Fibroblast of the aortic adventitia (primary cell): Measurements from ENCODE around the gene XIAP. TPM values are rescaled to one million over a fixed set of nuclear protein-coding genes. Genes with fewer than 3 reads are reported as not detected.
"Not testable (repeated sequence)": the region's sequence is repeated elsewhere in the genome, so short reads cannot be mapped to it uniquely, and the experiment has no call there.

ENCODE experiments used
- DNase-seq: peaks from one replicate; pipeline ENCODE4 v3.0.0-alpha.2; 2010; ENCODE audit warnings: low read depth
- H3K4me3 ChIP-seq: 2 replicates; pipeline ENCODE4 v1.5.1; 2011; ENCODE audit warnings: low read depth, mild to moderate bottlenecking, control low read depth, low read length, moderate library complexity
- total RNA-seq: library from RNA; depleted of rRNA; stranded (reverse); fragments of >200 nt; gene quantifications from 2 replicates; pipeline ENCODE4 v1.2.3, GENCODE V29; 2012; ENCODE audit warnings: low replicate concordance
- TF ChIP-seq, protein P1 (sequence below): IDR thresholded peaks from 2 replicates; pipeline ENCODE4 v1.5.1; 2011; ENCODE audit warnings: mild to moderate bottlenecking, low read length, control low read depth, inconsistent platforms; ENCODE audit not compliant: insufficient read depth

Gene XIAP
- total RNA-seq, 1 donor: 35.6 TPM

DNA sequence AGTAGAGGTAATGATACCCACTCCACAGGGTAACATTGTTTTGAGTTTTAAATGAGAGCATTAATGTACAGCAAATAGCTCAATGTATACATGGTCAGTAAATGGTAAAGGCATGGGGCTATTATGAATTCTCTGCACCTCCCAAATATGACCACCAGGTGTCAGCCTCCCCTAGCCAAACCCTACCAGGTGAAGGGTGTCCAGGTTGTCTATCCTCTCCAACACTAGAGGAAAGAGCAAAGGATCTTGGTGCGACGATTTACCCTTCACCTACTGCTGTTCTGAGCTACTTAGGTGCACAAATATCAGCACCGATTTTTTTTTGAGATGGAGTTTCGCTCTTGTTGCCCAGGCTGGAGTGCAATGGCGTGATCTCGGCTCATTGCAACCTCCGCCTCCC, 26.5 kb upstream of the XIAP start:
- DNase-seq: peak; percentile 56
- TF ChIP-seq, protein P1, sequence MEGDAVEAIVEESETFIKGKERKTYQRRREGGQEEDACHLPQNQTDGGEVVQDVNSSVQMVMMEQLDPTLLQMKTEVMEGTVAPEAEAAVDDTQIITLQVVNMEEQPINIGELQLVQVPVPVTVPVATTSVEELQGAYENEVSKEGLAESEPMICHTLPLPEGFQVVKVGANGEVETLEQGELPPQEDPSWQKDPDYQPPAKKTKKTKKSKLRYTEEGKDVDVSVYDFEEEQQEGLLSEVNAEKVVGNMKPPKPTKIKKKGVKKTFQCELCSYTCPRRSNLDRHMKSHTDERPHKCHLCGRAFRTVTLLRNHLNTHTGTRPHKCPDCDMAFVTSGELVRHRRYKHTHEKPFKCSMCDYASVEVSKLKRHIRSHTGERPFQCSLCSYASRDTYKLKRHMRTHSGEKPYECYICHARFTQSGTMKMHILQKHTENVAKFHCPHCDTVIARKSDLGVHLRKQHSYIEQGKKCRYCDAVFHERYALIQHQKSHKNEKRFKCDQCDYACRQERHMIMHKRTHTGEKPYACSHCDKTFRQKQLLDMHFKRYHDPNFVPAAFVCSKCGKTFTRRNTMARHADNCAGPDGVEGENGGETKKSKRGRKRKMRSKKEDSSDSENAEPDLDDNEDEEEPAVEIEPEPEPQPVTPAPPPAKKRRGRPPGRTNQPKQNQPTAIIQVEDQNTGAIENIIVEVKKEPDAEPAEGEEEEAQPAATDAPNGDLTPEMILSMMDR: peak; percentile 75
- no peak overlapping the region for H3K4me3 ChIP-seq

DNA sequence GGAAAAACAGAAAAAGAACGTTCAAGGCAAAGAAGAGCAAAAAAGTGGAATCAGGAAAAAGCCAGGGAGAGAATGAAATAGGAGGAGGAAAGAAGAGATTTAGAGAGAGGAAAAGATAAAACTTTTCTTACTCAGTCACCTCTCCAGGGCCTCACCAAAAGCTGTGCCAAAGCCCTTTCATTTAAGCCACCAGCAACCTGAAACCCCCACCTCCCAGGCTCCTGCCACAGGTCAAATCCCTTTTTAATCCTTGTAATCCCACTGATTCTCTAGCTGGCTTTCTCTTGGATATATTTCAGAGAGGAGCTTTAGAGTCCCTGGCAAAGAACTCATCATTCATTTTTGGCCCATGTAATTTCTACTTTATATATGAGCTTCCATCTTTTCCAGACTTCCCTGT, 25.7 kb upstream of the XIAP start:
- TF ChIP-seq, protein P1: no peak
- no peak for DNase-seq
- no peak overlapping the region for H3K4me3 ChIP-seq

DNA sequence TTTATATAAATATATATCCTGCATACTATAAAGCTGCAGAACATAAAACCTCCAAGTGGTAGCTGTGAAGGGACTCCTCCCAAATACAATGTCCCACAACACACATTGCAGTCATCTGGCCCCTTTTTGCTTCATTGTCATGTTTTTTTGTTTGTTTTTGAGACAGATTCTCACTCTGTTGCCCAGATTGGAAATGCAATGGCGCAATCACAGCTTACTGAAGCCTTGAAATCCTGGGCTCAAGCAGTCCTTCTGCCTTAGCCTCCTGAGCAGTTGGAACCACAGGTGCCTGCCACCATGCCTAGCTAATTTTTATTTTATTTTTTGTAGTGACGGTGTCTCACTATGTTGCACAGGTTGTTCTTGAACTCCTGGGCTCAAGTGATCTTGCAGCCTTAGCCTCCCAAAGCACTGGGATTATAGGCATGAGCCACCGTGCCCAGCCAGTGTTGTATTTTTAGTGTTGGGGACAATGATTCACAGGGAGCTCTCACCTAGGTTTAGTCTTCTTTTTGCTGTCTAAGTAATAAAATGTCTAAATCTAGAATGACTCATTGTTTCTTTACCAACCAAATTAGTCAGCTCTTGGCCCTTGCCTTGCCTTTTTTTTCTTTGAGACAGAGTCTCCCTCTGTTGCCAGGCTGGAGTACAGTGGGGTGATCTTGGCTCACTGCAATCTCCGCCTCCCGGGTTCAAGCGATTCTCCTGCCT, 24.0 kb upstream of the XIAP start:
- peak; percentile 62 for DNase-seq
- H3K4me3 ChIP-seq: no peak overlapping the region
- TF ChIP-seq, protein P1: no peak

DNA sequence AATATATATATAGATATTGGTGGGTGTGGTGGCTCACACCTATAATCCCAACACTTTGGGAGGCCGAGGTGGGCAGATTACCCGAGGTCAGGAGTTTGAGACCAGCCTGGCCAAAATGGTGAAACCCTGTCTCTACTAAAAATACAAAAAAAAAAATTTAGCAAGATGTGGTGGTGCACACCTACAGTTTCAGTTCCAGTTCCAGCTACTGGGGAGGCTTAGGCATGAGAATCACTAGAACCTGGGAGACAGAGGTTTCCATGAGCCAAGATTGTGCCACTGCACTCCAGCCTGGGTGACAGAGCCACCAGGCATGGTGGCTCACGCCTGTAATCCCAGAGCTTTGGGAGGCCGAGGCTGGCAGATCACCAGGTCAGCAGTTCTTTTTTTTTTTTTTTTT, 14.7 kb upstream of the XIAP start:
- not testable (repeated sequence) for H3K4me3 ChIP-seq, DNase-seq

DNA sequence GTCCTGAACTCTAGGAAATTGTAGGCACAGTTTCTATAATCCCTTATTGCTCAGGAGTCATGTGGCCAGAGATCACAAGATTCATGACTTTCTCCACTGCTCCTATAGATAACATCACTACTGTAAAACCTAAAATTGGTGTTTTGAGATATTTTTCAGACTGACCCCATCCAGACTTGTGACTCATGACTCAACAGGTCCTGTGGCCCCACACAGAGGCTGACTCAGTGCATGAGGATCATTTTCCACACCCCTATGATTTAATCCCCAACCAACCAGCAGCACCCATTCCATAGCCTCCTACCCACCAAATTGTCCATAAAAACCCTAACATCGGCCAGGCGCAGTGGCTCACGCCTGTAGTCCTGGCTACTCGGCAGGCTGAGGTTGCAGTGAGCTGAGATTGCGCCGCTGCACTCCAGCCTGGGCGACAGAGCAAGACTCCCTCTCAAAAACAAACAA, 13.2 kb upstream of the XIAP start:
- H3K4me3 ChIP-seq: no peak overlapping the region
- TF ChIP-seq, protein P1: no peak
- peak; percentile 47 for DNase-seq

DNA sequence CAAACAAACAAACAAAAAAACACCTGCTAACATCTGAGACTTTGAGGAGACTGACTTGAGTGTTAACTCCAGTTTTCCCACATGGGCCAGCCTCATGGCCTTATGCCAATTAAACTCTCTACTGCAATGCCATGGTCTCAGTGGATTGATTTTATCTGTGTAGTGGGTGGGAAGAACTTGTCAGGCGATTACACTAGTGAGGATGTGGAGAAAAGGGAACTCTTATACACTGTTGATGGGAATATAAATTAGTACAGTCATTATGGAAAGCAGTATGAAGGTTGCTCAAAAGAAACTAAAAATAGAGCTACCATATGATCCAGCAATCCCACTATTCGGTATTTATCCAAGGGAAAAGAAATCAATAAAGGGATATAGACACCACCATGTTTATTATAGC, 12.8 kb upstream of the XIAP start:
- TF ChIP-seq, protein P1: no peak
- no peak for DNase-seq

DNA sequence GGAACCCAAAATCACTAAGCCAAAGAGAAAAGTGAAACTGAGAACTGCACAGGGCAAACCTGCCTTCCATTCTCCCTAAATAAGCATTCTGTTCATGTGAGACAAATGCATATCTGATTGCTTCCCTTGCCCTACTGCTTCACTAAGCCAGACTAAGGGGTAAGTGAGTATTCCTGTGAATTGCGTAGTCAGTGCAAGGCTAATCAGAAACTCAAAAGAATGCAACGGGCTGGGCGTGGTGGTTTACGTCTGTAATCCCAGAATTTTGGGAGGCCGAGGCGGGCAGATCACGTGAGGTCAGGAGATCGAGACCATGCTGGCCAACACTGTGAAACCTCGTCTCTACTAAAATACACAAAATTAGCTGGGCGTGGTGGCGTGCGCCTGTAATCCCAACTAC, 10.8 kb upstream of the XIAP start:
- TF ChIP-seq, protein P1: no peak
- DNase-seq: no peak
- no peak overlapping the region for H3K4me3 ChIP-seq

More for the DNA sequence above, 12.8 kb upstream of the XIAP start:
- H3K4me3 ChIP-seq: no peak overlapping the region

DNA sequence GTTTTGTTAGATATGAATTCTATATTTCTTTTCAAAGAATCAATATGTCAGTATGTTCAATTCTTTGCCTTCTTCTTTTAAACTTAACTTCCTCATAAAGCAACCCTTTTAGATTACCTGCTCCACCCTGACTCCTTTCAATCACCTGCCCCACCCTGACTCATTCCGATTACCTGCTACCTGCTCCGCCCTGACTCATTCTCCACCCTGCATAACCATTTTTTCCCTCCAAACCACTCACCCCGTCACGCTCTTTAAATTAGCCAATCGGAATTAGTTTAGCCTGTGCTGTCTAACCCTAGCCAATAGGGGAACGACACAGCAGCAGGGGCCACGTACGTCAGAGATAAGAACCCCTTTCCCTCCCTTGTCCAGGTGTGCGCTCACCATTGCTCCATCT, 9.9 kb upstream of the XIAP start:
- H3K4me3 ChIP-seq, DNase-seq: not testable (repeated sequence)
